ENCODE measurements around the gene UGT1A8.

DNA sequence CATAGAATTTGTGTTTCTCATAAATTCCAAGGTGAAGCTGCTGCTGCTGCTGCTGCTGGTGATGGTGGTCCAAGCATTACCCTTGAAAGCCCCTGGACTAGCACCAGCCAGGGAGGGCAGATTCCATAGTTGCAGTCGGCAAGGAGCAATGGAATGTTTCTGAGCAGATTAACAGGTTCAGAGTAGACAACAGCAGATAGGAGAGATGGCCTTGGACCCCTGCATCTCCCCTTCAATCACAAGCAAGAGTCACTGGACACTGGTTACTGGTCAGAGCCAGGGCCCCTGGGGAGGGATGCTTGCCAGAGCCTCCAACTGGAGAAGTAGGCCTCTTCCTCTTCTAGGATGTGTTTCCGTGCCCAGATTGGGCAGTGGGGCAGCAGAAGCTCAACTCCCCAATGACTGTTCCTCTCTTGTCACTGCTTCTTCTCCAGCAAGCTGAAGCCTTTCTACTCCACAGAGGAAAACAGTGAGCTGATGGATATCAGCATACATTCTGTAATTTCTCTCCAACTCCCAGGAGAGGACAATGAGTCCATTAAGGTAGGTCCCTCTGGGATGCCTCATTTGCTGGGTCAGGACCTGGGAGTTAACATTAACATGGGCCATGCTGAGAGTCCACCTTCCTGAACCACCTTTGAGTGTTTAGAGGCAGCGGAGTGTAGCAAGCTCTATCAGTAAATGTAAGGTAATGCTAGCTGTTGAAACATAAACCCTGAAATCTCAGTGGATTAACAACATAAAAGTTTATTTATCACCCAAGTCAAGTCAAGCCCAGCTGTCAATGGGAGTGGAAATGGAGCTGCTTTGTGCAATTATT lies 196.0 kb downstream of the UGT1A8 start:
- TF ChIP-seq TAF1 (IDR thresholded peaks at IDR 0.05; ENCODE audit: borderline replicate concordance, low read depth, low read length) (no peak), YY1 (IDR thresholded peaks at IDR 0.05; ENCODE audit: low read depth) (no peak), POLR2AphosphoS5 (IDR thresholded peaks at IDR 0.05; ENCODE audit: low read depth, low read length) (no peak), GATA2 (CRISPR knock-in tag; IDR thresholded peaks at IDR 0.05) (no peak), MXI1 (IDR thresholded peaks at IDR 0.05; ENCODE audit: low read depth, low read length) (no peak), ELF1 (IDR thresholded peaks at IDR 0.05) (no peak)
- TF ChIP-seq, protein P1, sequence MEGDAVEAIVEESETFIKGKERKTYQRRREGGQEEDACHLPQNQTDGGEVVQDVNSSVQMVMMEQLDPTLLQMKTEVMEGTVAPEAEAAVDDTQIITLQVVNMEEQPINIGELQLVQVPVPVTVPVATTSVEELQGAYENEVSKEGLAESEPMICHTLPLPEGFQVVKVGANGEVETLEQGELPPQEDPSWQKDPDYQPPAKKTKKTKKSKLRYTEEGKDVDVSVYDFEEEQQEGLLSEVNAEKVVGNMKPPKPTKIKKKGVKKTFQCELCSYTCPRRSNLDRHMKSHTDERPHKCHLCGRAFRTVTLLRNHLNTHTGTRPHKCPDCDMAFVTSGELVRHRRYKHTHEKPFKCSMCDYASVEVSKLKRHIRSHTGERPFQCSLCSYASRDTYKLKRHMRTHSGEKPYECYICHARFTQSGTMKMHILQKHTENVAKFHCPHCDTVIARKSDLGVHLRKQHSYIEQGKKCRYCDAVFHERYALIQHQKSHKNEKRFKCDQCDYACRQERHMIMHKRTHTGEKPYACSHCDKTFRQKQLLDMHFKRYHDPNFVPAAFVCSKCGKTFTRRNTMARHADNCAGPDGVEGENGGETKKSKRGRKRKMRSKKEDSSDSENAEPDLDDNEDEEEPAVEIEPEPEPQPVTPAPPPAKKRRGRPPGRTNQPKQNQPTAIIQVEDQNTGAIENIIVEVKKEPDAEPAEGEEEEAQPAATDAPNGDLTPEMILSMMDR (IDR thresholded peaks at IDR 0.05) = no peak
- TF ChIP-seq, protein P2, sequence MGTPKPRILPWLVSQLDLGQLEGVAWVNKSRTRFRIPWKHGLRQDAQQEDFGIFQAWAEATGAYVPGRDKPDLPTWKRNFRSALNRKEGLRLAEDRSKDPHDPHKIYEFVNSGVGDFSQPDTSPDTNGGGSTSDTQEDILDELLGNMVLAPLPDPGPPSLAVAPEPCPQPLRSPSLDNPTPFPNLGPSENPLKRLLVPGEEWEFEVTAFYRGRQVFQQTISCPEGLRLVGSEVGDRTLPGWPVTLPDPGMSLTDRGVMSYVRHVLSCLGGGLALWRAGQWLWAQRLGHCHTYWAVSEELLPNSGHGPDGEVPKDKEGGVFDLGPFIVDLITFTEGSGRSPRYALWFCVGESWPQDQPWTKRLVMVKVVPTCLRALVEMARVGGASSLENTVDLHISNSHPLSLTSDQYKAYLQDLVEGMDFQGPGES (IDR thresholded peaks at IDR 0.05; ENCODE audit: low read depth, low read length) = no peak
- TF ChIP-seq, protein P3, sequence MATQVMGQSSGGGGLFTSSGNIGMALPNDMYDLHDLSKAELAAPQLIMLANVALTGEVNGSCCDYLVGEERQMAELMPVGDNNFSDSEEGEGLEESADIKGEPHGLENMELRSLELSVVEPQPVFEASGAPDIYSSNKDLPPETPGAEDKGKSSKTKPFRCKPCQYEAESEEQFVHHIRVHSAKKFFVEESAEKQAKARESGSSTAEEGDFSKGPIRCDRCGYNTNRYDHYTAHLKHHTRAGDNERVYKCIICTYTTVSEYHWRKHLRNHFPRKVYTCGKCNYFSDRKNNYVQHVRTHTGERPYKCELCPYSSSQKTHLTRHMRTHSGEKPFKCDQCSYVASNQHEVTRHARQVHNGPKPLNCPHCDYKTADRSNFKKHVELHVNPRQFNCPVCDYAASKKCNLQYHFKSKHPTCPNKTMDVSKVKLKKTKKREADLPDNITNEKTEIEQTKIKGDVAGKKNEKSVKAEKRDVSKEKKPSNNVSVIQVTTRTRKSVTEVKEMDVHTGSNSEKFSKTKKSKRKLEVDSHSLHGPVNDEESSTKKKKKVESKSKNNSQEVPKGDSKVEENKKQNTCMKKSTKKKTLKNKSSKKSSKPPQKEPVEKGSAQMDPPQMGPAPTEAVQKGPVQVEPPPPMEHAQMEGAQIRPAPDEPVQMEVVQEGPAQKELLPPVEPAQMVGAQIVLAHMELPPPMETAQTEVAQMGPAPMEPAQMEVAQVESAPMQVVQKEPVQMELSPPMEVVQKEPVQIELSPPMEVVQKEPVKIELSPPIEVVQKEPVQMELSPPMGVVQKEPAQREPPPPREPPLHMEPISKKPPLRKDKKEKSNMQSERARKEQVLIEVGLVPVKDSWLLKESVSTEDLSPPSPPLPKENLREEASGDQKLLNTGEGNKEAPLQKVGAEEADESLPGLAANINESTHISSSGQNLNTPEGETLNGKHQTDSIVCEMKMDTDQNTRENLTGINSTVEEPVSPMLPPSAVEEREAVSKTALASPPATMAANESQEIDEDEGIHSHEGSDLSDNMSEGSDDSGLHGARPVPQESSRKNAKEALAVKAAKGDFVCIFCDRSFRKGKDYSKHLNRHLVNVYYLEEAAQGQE (IDR thresholded peaks at IDR 0.05; ENCODE audit: low read depth, low read length) = no peak

Measured in SK-N-SH (cell line).